Islet of Langerhans (tissue), 1 donor: ENCODE data around the gene UBR3.
"Not testable (repeated sequence)": the region's sequence is repeated elsewhere in the genome, so short reads cannot be mapped to it uniquely, and the experiment has no call there.

Source experiments
- FAIRE-seq: peaks from one replicate; lab custom pipeline; 2011; peaks lifted over from hg19 to GRCh38; lab: Jason Lieb, UNC

The UBR3 gene

DNA sequence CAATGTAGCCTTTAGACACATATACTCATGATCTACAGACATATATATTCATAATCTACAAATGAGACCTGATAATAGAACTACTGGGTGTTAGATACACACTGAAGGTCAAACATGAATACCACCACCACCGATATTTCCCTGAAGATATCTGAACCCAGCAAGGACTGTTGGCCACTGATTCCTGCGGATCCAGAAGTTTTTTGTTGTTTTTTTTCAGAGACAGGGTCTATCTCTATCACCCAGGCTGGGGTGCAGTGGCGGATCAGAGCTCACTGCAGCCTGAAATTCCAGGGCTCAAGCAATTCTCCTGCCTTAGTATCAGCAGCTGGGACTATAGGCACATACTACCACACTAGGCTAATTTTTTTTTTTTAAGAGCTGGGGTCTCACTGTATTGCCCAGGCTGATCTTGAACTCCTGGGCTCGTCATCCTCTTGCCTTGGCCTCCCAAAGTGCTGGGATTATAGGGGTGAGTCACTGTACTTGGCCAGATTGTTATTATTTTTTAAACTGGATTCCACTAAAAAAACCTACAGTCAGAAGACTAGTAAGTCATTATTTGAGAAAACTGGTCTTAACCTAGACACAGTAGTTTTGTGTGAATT, 4.4 kb upstream of the UBR3 start:
- no peak for FAIRE-seq

DNA sequence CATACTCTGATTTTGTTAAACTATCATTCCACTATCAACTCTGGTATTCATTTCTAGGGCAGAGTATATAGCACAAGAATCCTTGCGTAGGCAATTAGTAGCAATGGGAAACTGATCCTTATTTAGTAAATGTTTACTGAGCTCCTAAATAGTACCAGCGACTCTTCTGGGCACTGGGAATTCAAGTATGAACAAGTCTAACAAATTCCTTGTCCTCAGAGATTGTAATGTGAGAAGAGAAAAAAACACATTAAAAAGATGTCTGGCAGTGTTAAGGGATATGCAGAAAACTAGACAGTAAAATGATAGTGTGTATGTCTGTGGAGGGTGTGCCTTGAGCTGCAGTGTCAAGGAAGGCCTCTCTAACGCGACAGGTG, 3.3 kb upstream of the UBR3 start:
- FAIRE-seq, result no peak

DNA sequence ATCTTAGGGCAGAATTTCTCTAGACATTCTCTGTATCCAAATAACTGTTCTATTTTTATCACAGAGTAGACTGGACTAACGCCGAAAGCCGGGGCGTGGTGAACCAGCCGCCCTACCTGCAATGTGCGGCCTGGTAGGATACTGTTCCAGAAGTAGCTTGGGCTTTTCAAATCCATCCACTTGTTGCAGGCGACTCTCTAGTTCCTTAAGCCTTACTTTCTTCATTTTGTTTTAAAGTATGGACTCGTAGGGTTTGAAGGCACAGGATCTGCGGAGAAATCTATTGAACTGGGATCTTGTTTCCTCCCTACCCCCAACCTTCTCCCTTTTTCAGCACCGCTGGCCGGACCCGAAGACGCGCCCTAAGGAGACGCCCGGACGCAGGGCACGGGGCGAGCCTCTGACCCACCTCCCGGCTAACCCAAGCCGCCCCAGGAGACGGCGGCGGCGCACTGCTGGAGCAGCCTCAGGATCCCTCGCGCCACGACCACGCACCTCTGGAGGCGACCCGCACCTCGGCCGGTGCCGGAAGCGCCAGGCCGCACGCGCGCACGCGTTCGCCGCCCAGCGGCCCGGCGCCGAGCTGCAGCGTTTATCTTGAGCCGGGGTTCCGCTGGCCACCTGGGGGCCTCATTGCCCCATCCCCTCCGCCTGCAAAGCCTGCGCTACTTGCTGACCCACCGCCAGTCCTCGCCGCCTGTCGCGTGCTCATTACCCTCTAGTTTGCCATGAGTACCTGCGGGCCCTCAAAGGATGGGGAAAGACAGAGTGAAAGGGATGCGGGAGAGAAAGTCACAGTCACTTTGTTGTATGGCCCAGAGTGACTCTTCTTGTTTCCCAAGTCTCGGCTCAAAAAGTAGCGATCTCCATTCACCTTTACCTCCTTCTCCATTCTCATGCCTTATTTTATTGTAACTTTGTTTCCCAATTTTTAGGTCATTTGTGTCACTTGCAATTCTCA, 2.6 kb upstream of the UBR3 start, which contains the start of gene METTL5:
Gene METTL5 (minus strand): TSS at position 533 of the 961 bp plus-strand sequence. CDS start 308 bp downstream, at position 225.
- FAIRE-seq, result no peak

DNA sequence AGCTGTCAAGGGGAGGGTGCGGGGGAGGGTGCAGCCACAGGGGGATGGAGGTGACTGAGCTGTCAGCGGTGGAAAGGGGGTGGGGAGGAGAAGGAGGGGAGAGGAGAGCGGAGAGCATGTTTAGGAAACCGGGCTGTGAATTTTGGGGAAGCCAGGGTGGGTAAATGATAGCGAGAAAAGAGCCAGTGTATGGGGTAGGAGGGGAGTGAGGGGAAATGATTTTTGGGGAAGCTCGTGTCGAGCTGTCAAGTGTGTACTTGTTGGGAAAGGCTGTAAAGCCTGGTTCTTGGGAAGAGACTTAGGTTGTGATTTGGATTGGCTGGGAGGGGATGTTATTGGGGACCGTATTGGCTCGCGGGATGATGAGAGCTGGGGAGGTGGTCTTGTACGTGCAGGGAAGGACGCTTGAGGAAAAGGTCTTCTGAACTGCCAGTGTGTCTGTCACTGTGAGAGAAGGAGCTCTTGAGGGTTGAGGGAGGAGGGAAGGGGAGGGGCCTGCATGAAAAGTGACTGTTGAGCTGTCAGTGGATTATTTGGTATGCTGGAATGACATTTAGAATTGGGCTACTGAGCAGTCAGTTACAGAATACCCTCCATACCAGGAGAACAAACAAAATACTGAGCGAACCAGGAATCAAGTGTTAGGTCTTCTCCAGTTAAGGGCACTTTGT, 1.0 kb downstream of the UBR3 start:
- FAIRE-seq, result no peak

DNA sequence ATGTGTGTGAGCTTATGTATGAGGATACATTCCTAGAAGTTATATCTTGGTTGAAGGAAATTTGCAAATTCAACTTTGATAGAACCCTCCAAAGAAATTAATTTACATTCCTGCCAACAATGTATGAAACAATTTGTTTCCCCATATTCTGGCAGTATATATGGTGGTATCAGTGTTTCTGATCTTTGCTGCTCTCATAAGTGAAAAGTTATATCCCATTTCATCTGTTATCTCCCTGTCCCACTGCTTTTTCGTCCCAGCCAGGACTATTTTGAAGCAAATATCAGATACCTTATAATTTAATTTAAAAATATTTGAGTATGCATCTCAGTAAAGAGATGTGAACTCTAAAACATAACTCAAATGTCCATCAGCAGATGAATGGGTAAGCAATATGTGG, 7.1 kb downstream of the UBR3 start:
- FAIRE-seq, result no peak

DNA sequence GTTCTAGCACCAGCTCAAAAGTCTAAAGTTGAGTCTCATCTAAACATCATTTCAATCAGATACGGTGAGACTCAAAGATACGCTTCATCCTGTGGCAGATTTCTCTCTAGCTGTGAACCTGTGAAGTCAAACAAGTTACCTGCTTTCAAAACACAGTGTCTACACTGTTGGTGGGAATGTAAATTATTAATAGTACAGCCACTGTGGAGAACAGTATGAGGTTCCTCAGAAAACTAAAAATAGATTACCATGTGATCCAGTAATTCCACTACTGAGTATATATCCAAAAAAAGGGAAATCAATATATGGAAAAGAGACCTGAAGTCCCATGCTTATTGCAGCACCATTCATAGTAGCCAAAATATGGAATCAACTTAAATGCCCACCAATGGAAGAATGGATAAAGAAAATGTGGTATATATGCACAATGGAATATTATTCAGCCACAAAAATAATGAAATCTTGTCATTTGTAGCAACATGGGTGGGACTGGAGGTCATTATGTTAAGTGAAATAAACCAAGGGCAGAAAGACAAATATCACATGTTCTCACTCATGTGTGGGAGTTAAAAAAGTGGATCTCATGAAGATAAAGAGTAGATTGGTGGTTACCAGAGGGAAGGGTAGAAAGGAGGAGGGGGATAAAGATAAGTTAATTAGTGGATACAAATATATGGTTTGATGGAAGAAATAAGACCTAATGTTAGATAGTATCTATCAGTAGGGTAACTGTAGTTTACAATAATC, 11.7 kb downstream of the UBR3 start:
- no peak for FAIRE-seq

DNA sequence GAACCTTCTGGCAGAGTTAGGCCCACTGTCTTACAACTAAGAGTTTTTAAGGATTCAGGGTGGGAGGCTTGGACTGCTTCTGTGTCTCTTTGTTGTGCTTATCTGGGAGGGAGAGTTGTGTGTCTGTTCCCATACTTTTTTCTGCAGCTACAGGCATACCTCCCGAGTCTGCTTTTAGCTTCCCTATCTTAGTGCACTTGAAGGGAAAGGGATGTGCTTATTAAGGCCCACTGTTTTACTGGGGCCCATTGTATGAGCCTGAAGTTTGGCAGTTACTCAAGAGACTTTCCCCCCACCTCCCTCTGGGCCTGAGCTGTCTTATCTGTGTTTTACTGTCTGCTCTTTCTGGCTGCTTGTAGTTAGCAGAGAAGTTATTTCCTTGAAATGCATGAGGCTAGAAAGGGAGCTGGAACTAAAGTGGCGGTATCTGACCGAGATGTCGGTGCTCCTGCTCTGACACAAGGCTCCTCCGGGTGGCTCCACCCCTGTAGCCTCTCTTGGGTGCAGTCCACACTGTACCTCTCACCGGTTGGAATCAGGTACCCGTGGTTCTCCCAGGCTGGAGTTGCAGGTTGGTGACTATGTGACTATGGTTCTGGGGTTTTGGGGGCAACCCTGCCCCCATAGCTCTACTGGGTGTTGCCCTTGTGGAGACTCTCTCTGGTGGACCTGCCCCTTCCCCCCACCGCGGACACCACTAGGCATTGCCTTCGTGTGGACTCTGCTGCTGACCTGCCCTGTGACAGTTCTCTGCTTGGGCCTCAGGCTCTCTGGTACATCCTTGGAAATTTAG, 12.9 kb downstream of the UBR3 start:
- no peak for FAIRE-seq

DNA sequence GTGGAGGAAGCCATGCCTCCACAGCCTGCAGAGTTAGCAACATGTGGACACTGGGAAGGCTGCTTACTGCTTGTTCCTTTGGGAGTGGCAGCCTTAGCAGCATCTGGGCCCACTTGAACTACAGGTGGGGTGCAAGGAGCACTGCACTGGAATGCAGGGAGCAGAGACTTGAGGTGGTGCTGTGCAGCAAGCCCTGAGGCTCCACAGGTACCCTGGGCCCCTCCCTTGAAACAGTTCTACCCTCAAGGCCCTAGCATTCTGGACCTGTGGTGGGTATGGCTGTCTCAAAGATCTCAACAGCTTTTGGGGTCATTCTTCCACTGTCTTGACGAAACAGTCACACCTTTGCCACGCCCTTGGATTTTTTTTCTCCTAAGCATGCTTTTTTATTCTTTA, 13.5 kb downstream of the UBR3 start:
- FAIRE-seq, result no peak

DNA sequence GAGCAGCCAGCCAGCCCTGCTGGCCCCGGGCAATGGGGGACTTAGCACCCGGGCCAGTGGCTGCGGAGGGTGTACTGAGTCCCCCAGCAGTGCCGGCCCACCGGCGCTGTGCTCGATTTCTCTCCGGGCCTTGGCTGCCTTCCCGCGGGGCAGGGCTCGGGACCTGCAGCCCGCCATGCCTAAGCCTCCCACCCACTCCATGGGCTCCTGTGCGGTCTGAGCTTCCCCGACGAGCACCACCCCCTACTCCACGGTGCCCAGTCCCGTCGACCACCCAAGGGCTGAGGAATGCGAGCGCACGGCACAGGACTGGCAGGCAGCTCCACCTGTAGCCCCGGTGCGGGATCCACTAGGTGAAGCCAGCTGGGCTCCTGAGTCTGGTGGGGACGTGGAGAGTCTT, 14.4 kb downstream of the UBR3 start:
- not testable (repeated sequence) for FAIRE-seq

DNA sequence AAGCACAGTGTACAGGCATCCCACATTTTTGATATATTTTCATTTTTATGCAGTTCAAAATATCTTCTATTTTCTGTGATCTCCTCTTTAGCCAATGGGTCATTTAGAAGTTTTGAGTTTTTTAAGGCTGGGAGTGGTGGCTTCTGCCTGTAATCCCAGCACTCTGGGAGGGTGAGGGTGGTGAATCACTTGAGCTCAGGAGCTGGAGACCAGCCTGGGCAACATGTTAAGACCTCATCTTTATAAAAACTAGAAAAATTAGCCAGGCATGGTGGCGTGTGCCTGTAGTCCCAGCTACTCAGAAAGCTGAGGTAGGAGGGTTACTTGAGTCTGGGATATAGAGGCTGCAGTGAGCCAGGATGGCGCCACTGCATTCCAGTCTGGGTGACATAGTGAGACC, 17.8 kb downstream of the UBR3 start:
- FAIRE-seq, result no peak

DNA sequence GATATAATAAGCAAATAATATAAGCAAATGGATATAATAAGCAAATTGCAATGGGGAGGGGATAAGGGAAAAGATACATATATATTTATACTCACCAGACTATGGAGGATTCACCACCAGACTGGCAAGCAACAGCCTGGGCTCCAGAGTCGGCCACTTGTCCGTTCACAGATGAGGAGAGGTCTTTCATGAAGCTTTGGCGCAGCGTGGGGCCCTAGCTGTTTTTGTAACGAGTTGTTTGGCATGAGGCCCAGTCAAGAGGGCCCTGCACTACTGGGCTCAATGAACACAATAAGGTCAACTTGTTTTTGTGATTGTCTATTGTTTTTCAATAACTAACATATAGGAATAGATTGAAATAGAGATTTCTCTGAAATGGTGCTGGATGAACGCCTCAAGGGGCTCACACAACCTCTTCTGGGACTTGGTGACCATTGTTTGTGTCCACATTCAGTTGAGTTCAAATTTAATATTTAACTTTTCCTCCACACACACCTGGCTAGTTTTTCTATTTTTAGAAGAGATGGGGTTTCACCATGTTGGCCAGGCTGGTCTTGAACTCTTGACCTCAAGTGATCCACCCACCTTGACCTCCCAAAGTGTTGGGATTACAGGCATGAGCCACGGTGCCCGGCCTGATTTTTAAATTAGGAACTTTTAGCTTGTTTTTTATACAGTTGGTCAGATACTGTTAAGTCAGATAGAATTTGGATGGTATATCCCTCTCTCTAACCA, 21.9 kb downstream of the UBR3 start:
- FAIRE-seq, result not testable (repeated sequence)

DNA sequence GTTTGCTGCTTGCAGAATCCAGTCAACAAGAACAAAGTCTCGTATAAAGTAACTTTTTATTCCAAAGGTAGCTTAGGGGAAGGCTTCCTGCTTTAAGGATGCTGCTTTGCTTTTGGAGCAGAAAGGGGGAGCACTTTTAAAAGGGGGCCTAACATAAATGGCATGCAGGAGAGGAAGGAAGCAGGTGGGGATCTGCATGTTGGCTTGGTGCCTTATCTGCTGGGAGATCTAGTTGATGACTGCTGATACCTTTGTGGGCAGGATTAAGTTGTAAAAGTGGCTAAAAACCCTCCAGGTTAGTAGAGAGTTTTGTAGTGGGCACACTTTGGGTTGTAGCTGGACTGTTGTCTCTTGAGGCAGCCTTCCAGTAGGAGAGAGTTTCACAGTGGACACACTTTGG, 22.5 kb downstream of the UBR3 start:
- no peak for FAIRE-seq

DNA sequence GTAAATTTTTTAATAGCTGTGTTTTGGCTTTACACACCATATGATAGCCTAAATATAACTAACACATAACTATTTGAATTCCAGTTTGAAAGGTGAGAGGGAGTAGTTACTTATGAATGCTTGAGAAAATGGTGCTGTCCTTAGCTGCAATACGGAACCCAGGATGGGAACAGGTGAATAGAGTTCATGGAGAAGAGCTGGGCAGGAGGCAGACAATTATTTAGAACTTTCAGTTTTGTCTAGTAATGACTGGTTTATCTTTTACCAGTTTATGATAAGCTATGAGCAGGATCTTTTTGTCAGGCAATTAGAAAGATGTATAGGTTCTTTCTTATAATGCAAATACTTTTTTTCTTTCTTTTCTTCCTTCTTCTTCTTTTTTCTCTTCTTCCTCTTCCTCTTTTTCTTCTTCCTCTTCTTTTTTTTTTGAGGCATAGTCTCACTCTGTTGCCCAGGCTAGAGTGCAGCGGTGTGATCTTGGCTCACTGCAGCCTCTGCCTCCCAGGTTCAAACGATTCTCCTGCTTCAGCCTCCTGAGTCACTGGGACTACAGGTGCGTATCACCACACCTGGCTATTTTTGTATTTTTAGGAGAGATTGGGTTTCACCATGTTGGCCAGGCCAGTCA, 25.9 kb downstream of the UBR3 start:
- no peak for FAIRE-seq

DNA sequence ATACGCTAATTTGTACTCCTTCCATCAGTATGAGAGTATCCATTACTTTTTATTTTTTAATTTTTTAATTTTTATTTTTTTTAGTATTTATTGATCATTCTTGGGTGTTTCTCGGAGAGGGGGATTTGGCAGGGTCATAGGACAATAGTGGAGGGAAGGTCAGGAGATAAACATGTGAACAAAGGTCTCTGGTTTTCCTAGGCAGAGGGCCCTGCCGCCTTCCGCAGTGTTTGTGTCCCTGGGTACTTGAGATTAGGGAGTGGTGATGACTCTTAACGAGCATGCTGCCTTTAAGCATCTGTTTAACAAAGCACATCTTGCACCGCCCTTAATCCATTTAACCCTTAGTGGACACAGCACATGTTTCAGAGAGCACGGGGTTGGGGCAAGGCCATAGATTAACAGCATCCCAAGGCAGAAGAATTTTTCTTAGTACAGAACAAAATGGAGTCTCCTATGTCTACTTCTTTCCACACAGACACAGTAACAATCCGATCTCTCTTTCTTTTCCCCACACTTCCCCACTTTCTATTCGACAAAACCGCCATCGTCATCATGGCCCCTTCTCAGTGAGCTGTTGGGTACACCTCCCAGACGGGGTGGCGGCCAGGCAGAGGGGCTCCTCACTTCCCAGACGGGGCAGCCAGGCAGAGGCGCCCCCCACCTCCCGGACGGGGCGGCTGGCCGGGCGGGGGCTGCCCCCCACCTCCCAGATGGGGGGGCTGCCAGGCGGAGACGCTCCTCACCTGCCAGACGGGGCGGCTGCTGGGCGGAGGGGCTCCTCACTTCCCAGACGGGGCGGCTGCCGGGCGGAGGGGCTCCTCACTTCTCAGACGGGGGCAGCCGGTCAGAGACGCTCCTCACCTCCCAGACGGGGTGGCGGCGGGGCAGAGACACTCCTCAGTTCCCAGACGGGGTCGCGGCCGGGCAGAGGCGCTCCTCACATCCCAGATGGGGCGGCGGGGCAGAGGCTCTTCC, 28.3 kb downstream of the UBR3 start:
- FAIRE-seq, result not testable (repeated sequence)

DNA sequence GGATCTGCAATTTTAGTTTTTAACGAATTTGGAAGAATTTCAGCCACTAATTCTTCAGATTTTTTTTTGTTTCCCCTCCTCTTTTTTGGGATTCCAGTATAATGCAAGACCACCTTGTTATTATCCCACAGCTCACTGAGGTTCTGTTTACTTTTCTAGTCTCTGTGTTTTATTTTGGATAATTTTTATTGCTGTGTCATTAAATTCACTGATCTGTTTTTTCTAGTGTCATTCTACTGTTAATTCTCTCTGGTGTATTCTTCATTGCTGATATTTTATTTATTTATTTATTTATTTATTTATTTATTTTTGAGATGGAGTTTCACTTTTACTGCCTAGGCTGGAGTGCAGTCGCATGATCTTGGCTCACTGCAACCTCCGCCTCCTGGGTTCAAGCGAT, 32.2 kb downstream of the UBR3 start:
- no peak for FAIRE-seq

DNA sequence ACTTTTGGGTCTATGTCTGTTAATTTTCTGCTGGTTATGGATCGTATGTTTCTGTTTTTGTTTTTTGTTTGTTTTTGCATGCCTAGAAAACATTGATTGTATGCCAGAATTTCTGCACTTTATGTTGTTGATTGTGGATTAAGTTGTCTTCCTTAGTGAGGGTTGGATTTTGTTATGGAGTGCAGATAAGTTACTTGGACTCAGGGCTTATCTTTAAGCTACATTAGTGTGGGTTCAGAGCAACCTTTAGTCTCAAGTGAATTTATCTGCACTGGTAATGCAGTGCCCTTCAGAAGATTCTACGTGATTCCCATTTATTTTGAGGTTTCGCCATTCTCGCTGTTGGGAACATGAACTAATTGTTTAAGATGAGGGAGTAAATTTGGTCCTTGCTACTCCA, 32.9 kb downstream of the UBR3 start:
- no peak for FAIRE-seq

DNA sequence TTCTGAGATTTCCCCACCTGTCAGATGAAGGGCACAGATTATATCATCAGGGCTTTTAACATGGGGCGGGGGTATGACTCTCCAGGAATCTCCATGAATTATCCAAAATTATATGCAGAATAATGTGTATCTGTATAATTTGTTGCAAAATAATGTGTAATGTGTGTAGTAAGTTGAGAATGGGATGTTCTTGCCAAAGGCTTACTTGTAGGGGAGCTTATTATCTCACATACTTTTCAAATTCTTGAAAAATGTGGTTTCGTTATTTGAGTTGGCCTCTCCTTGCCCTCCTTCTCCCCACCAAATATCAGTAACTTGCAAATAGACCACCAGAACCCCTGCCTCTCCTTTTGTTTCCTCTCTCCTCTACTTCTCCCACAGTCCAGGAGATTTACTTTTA, 35.6 kb downstream of the UBR3 start:
- no peak for FAIRE-seq

DNA sequence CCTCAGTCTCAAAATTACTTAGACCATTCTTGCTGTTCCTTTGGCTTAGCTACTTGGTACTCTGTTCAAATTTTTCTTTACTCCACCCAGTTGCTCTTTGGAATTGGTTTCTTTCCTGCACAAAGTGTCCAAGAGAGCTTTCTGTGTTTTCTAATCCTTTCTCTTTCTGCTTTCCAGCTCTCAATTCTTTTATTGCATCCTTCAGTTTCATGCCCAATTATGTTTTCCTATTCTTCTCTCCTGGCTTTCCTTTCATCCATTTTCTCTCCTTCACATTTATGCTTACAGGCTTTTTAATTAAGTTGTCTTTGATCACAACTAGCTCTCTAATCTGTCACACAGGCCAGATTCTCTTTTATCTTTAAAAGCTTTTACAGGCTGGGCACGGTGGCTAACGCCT, 38.2 kb downstream of the UBR3 start:
- no peak for FAIRE-seq

DNA sequence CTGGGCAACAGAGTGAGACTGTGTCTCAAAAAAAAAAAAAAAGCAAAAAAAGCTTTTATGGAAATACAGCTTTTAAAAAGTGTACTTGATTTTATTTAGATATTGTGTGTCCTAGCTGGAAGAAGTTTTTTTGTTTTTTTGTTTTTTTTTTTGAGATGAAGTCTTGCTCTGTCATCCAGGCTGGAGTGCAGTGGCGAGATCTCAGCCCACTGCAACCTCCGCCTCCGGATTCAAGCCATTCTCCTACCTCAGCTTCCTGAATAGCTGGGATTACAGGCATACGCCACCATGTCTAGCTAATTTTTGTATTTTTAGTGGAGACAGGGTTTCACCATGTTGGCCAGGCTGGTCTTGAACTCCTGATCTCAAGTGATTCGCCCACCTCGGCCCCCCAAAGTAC, 39.0 kb downstream of the UBR3 start:
- not testable (repeated sequence) for FAIRE-seq
